Measurements from ENCODE around the gene TMEM156.

GRCh38 chr4:39061457-39061856 lies 29.2 kb upstream of the TMEM156 start:
- no peak for TF ChIP-seq RCOR1 (IDR thresholded peaks at IDR 0.05; ENCODE audit: low read length)
- TF ChIP-seq CTCF (IDR thresholded peaks at IDR 0.05) = peak; percentile 30; the same call in 1 of the 2 replicates
- TF ChIP-seq EZH2phosphoT487 (IDR thresholded peaks at IDR 0.05; ENCODE audit: borderline replicate concordance, low read depth) = no peak
- TF ChIP-seq TEAD4 (IDR thresholded peaks at IDR 0.05; ENCODE audit: borderline replicate concordance, insufficient read depth) = no peak
- no peak for TF ChIP-seq ELF1 (IDR thresholded peaks at IDR 0.05)
- no peak for TF ChIP-seq NRF1 (IDR thresholded peaks at IDR 0.05; ENCODE audit: low read depth, low read length)
- TF ChIP-seq EP300 (IDR thresholded peaks at IDR 0.05; ENCODE audit: borderline replicate concordance in 1 of 2, low read depth in 1 of 2, low read length in 1 of 2) = no peak
- no peak for TF ChIP-seq CHD2 (IDR thresholded peaks at IDR 0.05; ENCODE audit: low read length, partially characterized antibody)
- no peak for TF ChIP-seq SIN3A (IDR thresholded peaks at IDR 0.05; ENCODE audit: borderline replicate concordance, low read depth, low read length)
